ENCODE results near the gene CSRNP2.
"Not testable (repeated sequence)": the region's sequence is repeated elsewhere in the genome, so short reads cannot be mapped to it uniquely, and the experiment has no call there.

CSRNP2 gene

DNA sequence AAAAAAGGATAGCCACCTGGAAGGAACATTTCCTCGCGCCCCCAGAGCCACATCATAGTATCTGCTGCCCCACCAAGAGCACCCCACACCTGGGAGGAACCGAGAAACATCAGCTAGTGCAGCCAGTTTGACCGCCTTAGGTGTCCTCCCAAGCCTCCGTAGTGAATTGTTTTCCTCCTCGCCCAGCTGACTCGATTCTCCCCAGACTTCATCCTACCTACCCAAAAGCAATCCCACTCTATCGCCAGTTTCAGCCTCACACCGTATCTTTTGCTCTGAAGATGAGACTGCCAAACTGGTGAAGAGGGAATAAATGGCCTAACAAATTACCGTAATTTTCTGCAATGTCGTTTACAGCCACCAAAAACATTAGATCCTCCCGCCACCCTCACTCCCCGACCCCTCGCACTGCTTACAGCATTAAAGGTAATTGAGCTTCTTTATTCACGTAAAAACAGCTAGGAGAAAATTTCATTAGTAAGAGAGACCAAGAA is 56.0 kb downstream of the CSRNP2 start:
- no peak for DNase-seq (ENCODE audit: low read depth)

DNA sequence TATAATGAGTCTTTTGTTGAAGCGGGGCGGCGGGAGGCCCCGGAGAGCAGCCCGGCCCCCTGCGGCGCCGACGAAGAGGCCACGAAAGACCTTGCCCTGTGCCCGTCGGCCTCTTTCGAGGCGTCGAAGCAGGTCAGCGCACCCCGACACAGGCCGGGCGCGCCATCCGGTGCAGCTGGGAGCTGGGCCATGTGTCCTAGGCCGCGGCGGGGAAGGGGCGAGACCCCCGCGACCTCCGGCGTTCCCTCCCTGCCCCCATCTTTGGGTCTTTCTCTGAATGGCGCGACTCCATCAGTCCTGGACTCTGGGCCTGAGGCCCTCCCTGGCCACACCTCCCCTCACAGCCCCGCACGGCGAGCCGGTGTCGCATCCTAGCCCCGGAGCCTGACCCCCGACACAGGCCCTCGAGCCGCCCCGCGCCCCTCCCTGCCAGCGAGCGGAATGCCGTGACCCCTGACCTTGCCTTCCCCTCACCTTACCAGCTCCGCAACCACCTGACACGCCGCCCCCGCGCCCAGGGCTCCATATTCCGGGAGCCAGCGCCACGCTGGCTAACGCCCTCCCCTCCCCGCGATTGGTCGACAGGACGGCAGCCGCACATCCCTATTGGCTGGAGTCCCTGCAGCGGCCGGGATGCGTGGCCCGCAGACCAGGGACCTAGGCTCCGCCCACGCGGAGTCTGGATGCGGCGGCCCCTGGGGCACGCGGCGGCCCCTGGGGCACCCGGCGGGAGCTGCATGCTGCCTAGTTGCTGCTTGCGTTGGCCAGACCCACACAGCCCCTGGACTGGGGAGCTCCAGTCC is 57.4 kb downstream of the CSRNP2 start, which contains the start of gene SLC11A2:
SLC11A2 (minus strand) TSS at position 549 of the 803 bp plus-strand sequence. CDS start 15,656 bp downstream, outside the sequence.
- peak; percentile 90 for DNase-seq (ENCODE audit: low read depth)

GRCh38 chr12:51025338-51025835 is 58.0 kb downstream of the CSRNP2 start:
- no peak for DNase-seq (ENCODE audit: low read depth)

DNA sequence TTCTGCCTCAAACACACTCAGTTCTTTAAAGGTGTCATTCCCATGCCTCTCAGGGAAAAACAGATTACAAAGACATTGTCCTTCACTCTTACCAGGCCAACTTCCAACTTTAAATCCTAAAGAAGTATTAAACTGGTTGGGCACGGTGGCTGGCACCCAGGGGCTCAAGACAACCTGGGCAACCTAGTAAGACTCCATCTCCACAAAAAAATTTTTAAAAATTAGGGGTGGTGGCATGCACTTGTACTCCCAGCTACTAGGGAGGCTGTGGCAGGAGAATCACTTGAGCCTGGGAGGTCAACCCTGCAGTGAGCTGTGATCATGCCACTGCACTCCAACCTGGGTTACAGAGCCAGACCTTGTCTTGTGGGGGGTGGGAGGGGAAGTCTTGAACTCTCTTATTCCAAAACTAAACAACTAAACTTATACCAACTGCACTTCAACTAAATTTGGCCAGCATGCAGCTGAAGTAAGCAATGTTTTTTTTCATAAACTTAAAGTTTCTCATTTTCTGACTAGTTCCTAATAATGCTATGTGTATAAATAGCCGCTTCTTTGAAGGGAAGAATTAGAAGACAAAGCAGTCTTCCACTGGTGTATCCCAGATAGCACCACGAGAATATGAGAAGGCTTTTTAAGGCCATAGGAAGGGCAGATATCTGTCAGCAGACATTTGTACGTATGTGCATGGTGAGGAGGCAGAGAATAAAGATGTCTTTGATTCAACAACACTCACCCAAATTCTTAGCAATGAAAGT is 59.6 kb downstream of the CSRNP2 start:
- no peak for DNase-seq (ENCODE audit: low read depth)

- no peak for DNase-seq (ENCODE audit: low read depth)
These were observed 61.7 kb downstream of the CSRNP2 start for GRCh38 chr12:51021694-51022093.

DNA sequence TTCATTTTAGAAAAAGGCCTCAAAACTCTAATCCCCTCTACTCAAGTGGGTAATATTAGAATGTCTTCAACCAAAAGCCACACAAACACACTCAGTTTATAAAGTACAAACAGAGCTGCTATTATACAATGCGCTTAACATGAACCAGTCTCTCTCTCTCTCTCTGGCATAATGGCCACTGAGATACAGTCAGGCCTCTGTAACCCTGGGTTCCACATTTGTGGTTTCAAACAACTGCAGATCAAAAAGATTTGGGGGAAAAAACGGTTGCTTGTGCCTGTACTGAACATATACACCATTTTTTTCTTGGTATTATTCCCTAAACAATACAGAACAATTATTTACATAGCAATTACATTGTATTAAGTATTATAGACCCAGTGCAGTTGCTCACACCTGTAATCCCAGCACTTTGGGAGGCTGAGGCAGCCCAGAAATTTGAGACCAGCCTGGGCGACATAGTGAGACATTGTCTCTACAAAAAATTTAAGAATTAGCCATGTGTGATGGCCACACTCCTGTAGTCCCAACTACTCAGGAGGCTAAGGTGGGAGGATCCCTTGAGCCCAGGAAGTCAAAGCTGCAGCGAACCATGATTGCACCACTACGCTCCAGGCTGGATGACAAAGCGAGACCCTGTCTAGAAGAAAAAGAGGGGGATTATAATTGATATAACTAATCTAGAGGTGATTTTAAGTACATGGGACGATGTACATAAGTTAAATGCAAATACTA is 62.8 kb downstream of the CSRNP2 start:
- no peak for DNase-seq (ENCODE audit: low read depth)

DNA sequence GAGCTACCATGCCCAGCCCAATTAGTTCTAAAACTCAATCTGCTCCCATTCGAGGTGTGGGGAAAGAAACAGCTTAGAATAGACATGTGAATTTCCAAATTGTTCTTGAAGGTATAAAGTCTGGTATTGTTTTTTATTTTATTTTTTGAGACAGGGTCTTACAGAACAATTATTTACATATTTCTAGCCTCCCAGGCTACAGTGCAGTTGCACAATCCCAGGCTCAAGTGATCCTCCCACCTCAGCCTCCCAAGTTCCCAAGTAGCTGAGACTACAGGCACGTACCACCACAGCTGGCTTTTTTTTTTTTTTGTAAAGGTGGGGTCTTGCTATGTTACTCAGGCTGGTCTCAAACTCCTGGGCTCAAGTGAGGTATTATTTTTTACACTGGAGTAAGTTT is 63.5 kb downstream of the CSRNP2 start:
- DNase-seq (ENCODE audit: low read depth), result no peak

GRCh38 chr12:51018956-51019355 is 64.4 kb downstream of the CSRNP2 start:
- DNase-seq (ENCODE audit: low read depth), result no peak

DNA sequence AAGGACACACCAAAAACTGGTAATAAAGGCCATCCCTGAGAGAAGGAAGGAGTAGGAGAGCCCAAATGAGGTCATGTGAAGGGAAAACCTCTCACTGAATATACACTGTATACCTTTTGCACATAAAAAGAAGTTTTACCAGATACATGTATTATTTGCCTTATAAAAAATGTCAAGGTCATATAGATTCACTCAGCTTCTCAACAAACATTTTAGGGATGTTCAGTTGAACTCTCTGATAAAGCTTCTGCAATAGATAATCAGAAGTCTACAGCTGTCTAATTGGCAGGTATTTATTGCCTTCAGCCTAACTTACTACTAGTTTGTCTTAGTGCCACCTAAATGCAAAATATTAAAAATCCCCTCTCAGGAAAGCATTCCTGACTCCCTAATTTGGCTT is 65.9 kb downstream of the CSRNP2 start:
- no peak for DNase-seq (ENCODE audit: low read depth)

DNA sequence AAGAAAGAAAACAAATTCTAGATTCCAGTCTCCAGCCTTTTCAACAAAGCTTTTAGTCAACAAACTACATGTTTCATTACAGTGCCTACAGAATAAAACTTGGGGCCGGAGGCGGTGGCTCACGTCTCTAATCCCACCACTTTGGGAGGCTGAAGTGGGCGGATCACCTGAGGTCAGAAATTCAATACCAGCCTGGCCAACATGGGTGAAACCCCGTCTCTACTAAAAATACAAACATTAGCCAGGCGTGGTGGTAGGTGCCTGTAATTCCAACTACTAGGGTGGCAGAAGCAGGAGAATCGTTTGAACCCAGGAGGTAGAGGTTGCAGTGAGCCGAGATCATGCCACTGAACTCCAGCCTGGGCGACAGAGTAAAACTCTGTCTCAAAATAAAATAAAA is 68.9 kb downstream of the CSRNP2 start:
- DNase-seq (ENCODE audit: low read depth), result not testable (repeated sequence)

GRCh38 chr12:51013441-51013840 is 70.0 kb downstream of the CSRNP2 start:
- DNase-seq (ENCODE audit: low read depth), result no peak

GRCh38 chr12:51012570-51013236 is 70.7 kb downstream of the CSRNP2 start:
- no peak for DNase-seq (ENCODE audit: low read depth)

DNA sequence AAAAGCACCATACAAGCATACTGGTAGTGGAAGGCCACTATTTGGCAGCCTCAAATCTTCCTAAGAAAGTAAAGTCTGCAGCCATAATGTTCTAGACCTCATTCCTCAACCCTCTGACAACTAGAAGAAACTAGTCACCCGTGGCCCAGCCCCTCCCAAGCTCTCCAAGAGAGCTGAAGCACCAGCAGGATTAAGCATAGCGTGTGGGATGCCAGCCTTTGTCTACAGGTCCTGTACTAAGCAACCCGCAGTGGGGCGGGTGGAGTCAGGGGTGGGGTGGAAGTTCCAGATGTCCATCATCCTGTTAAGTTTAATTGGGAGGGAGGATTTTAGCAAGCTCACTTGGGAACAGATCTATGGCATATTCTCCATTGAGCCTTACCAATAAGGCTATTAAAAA is 71.4 kb downstream of the CSRNP2 start:
- no peak for DNase-seq (ENCODE audit: low read depth)

Data from T follicular helper cell (primary cell).